Lower lobe of right lung (tissue), 2 donors: Measurements from ENCODE around the gene KRTAP12-4. TPM values are rescaled to one million over a fixed set of nuclear protein-coding genes. Genes with fewer than 3 reads are reported as not detected.
A peak's percentile ranks its signal among the peaks of the same experiment; 100 is the strongest.
"Not testable (repeated sequence)": the region's sequence is repeated elsewhere in the genome, so short reads cannot be mapped to it uniquely, and the experiment has no call there.

Experiments used
- ATAC-seq, 2 donors: fragments of 200-7000 bp; cut with Tn5 transposase; one replicate each; pipeline ENCODE4 v1.9.1; 2020 to 2022; ENCODE audit warnings: mild to moderate bottlenecking in 2 of 2, moderate library complexity in 2 of 2
- DNase-seq: peaks from one replicate; pipeline ENCODE4 v3.0.0-alpha.2; 2020
- H3K27ac ChIP-seq: fragments of 200-600 bp; one replicate; pipeline ENCODE4 v1.8.0; 2022
- H3K27me3 ChIP-seq: fragments of 200-600 bp; one replicate; pipeline ENCODE4 v1.8.0; 2022; ENCODE audit warnings: low read depth
- H3K36me3 ChIP-seq: fragments of 200-600 bp; one replicate; pipeline ENCODE4 v1.8.0; 2022; ENCODE audit warnings: mild to moderate bottlenecking
- H3K4me1 ChIP-seq: fragments of 200-600 bp; one replicate; pipeline ENCODE4 v1.8.0; 2022
- H3K4me3 ChIP-seq: fragments of 200-600 bp; one replicate; pipeline ENCODE4 v1.8.0; 2022; ENCODE audit warnings: mild to moderate bottlenecking
- H3K9me3 ChIP-seq: fragments of 200-600 bp; one replicate; pipeline ENCODE4 v1.8.0; 2022
- intact Hi-C: fragments of 100-400 bp; cut with DNase I; formaldehyde crosslinking; loops from one replicate; pipeline ENCODE4 v1.11.0; 2022
- total RNA-seq: library from RNA; stranded (reverse); fragmentation: NEBNext Ultra II Directional; extraction: Animal tissue kit (Norgen Biotek cat#: 25700); gene quantifications from one replicate; pipeline ENCODE4 v1.2.1, GENCODE V29; 2021
- TF ChIP-seq, protein P1 (sequence below): fragments of 200-600 bp; IDR thresholded peaks from one replicate; pipeline ENCODE4 v1.8.0; 2022; ENCODE audit warnings: antibody characterized with exemption, mild to moderate bottlenecking
- donor health status: DM: no; HTN: yes; CAD: no; lungs with severe emphysema.

KRTAP12-4 gene
- total RNA-seq, 1 donor from 2014 or later: not detected

GRCh38 chr21:44636209-44637017 lies 18.0 kb downstream of the KRTAP12-4 start:
- Histone ChIP-seq H3K4me1 (no peaks in the 10 kb centered on the region), H3K4me3 (no peak overlapping the region), H3K36me3 (no peaks in the 10 kb centered on the region), H3K27me3 (peaks cover 15% of the 10 kb centered on the region), H3K9me3 (peaks cover 11% of the 10 kb centered on the region), H3K27ac (no peak overlapping the region)
- DNase-seq: no peak
- TF ChIP-seq, protein P1, sequence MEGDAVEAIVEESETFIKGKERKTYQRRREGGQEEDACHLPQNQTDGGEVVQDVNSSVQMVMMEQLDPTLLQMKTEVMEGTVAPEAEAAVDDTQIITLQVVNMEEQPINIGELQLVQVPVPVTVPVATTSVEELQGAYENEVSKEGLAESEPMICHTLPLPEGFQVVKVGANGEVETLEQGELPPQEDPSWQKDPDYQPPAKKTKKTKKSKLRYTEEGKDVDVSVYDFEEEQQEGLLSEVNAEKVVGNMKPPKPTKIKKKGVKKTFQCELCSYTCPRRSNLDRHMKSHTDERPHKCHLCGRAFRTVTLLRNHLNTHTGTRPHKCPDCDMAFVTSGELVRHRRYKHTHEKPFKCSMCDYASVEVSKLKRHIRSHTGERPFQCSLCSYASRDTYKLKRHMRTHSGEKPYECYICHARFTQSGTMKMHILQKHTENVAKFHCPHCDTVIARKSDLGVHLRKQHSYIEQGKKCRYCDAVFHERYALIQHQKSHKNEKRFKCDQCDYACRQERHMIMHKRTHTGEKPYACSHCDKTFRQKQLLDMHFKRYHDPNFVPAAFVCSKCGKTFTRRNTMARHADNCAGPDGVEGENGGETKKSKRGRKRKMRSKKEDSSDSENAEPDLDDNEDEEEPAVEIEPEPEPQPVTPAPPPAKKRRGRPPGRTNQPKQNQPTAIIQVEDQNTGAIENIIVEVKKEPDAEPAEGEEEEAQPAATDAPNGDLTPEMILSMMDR: no peak
- intact Hi-C loops: no loop called here
- peak in 1 of 2 donors; percentile 31 for ATAC-seq

DNA sequence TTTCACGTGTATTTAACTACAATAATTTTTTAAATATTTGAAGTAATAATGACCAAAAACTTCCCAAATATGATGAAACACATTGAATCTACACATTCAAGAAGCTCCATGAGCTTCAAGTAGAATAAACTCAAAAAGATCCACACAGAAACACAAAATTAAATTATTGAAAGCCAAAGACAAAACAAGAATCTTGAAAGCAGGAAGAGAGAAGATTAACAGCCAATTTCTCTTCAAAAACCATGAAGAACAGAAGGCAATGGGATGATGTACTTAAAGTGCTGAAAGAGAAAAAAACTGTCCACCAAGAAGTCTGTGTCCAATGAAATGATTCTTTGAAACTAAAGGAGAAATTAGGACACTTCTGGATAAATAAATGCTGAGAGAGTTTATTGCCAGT lies 22.4 kb downstream of the KRTAP12-4 start:
- intact Hi-C loops: no loop called here
- TF ChIP-seq, protein P1: no peak

GRCh38 chr21:44630440-44630839 lies 24.0 kb downstream of the KRTAP12-4 start:
- no peaks in the 10 kb centered on the region for H3K4me1 ChIP-seq
- TF ChIP-seq, protein P1: no peak
- DNase-seq (no peak), ATAC-seq (no peak)
- peaks cover 20% of the 10 kb centered on the region for H3K27me3 ChIP-seq
- H3K36me3 ChIP-seq: no peaks in the 10 kb centered on the region
- intact Hi-C loops: no loop called here
- H3K27ac ChIP-seq: no peak overlapping the region
- peaks cover 14% of the 10 kb centered on the region for H3K9me3 ChIP-seq
- H3K4me3 ChIP-seq: no peak overlapping the region

More for the DNA sequence above, 22.4 kb downstream of the KRTAP12-4 start:
- Histone ChIP-seq H3K4me3 (no peak overlapping the region), H3K4me1 (no peaks in the 10 kb centered on the region), H3K27me3 (peaks cover 11% of the 10 kb centered on the region), H3K9me3 (peaks cover 14% of the 10 kb centered on the region), H3K36me3 (no peaks in the 10 kb centered on the region), H3K27ac (no peak overlapping the region)
- DNase-seq (no peak), ATAC-seq (no peak)

DNA sequence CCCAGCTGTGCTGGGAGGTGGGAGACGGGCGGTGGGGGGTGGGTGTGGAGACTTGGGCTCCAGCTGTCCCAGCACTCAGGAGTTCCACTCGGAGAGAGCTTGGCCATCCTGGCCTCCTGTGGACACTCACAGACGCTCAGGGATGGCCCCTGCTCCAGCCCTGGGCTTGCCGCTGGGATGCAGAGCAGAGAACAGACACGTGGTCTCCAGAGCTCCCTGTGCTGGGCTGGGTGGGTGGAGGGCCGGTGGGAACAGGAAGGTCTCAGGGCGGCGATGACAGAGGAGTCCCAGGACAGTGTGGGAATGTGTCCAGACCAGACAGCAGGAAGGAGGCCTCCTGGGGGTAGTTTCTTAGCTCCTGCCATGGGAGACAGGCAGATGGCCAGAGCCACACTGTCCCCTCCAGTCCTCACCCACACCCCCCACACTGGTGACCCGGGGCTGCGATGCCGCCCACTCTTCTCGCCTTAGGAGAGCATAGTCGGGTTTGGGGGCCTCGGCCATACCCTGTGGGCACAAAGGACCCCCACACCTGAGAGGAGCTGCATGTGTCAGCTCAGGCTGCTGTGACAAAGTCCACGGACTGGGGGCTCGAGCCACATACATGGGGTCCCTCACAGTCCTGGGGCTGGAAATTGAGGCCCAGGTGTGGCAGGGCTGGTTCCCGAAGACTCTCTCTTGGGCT lies 25.6 kb downstream of the KRTAP12-4 start:
- TF ChIP-seq, protein P1: no peak
- DNase-seq (no peak), ATAC-seq (peak in 1 of 2 donors; percentile 18)
- no peaks in the 10 kb centered on the region for H3K4me1 ChIP-seq
- no peak overlapping the region for H3K27ac ChIP-seq
- no peak overlapping the region for H3K4me3 ChIP-seq
- peaks cover 14% of the 10 kb centered on the region for H3K9me3 ChIP-seq
- intact Hi-C loops: no loop called here
- H3K36me3 ChIP-seq: no peaks in the 10 kb centered on the region
- peaks cover 20% of the 10 kb centered on the region for H3K27me3 ChIP-seq

DNA sequence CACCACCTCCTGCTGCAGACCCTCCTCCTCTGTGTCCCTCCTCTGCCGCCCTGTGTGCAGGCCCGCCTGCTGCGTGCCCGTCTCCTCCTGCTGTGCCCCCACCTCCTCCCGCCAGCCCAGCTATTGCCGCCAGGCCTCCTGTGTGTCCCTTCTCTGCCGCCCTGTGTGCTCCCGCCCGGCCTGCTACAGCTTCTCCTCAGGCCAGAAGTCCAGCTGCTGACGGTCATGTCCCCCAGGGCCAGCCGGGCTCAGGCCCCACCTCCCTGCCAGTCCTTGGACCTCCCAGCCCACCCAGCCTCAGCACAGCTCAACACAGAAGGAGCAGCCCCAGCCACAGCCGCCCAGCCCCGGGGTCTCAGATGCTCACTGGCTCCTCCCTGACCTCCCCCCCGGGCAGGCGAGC lies 26.6 kb downstream of the KRTAP12-4 start:
- Histone ChIP-seq H3K27me3 (peaks cover 20% of the 10 kb centered on the region), H3K9me3 (peaks cover 24% of the 10 kb centered on the region)
- H3K4me1 ChIP-seq, H3K27ac ChIP-seq, ATAC-seq, intact Hi-C loops, DNase-seq, H3K4me3 ChIP-seq, H3K36me3 ChIP-seq: not testable (repeated sequence)

DNA sequence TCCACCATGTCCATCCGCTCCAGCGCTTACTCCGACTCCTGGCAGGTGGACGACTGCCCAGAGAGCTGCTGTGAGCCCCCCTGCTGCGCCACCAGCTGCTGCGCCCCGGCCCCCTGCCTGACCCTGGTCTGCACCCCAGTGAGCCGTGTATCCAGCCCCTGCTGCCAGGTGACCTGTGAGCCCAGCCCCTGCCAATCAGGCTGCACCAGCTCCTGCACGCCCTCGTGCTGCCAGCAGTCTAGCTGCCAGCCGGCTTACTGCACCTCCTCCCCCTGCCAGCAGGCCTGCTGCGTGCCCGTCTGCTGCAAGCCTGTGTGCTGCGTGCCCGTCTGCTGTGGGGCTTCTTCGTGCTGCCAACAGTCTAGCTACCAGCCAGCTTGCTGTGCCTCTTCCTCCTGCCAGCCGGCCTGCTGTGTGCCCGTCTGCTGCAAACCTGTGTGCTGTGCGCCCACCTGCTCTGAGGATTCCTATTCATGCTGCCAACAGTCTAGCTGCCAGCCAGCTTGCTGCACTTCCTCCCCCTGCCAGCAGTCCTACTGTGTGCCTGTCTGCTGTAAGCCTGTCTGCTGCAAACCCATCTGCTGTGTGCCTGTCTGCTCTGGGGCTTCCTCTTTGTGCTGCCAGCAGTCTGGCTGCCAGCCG lies 27.2 kb downstream of the KRTAP12-4 start:
- H3K36me3 ChIP-seq, intact Hi-C loops, ATAC-seq, H3K27ac ChIP-seq, H3K4me3 ChIP-seq, H3K4me1 ChIP-seq, DNase-seq: not testable (repeated sequence)
- Histone ChIP-seq H3K27me3 (peaks cover 20% of the 10 kb centered on the region), H3K9me3 (peaks cover 22% of the 10 kb centered on the region)
